H1 (cell line): ENCODE results near the gene FBXO44. TPM values are rescaled to one million over a fixed set of nuclear protein-coding genes. Genes with fewer than 3 reads are reported as not detected.

Experiments
- JUN ChIP-seq: IDR thresholded peaks from 2 replicates; pipeline ENCODE4 v1.6.1; 2011; ENCODE audit warnings: low read depth, mild to moderate bottlenecking, improper control_type of control experiment, low read length
- polyA plus RNA-seq, 7 experiments: library from polyadenylated mRNA; depleted of rRNA in 3 of 7; stranded (reverse) in 5 of 7; unstranded in 2 of 7; fragments of >200 nt in 5 of 7; fragments of 200-250 nt in 2 of 7; gene quantifications; 1 replicate in 5 of 7; 2 replicates in 1 of 7; 4 replicates in 1 of 7; pipeline versions ENCODE4 v1.2.1 to v1.2.3, GENCODE V29; 2011 to 2013; ENCODE audit warnings: missing spikeins in 2 of 7, mixed read lengths in 2 of 7
- total RNA-seq: library from RNA; stranded (reverse); fragmentation: NEBNext Ultra II Directional; extraction: Animal tissue kit (Norgen Biotek cat#: 25700); gene quantifications from 2 replicates; pipeline ENCODE4 v1.2.1, GENCODE V29; 2021

FBXO44 gene
- total and polyA plus RNA-seq, 2 of the 8 experiments (the other 6 are each of a cell fraction or from before 2014, with no cell fraction given), result 27.0 to 27.2 TPM

DNA sequence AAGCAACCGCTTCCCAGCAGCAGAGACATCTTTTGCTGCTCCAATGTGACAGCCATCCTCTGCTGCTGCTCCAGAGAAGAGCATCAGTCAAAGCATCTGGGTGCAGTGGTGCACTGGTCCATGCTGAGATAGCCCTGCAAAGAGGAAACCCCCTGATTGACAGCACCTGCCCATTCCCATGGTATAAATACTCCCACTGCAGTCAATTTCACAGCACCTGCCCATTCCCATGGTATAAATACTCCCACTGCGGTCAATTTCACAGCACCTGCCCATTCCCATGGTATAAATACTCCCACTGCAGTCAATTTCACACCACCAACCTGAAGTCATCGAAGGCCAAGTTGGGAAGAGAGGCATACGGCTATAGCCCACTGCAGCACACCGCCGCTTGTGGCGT lies 25.9 kb upstream of the FBXO44 start (continued):
- no peak for TF ChIP-seq JUN
